Osteoblast (primary cell): Measurements from ENCODE around the gene NRP2. TPM values are rescaled to one million over a fixed set of nuclear protein-coding genes. Genes with fewer than 3 reads are reported as not detected.

Experiments
- DNase-seq: peaks from one replicate; pipeline ENCODE4 v3.0.0; 2011; ENCODE audit warnings: low spot score, mixed read lengths; ENCODE audit not compliant: insufficient read length; ENCODE audit errors: missing footprints
- H2AFZ ChIP-seq: 2 replicates; pipeline ENCODE4 v1.6.0; 2011; ENCODE audit warnings: mild to moderate bottlenecking, low read length
- H3K27ac ChIP-seq: 2 replicates; pipeline ENCODE4 v1.5.1; 2011; ENCODE audit warnings: mild to moderate bottlenecking, low read depth, low read length, moderate library complexity
- H3K27me3 ChIP-seq: 2 replicates; pipeline ENCODE4 v1.6.0; 2012; ENCODE audit warnings: mild to moderate bottlenecking, control low read depth, inconsistent platforms, low read length, moderate library complexity; ENCODE audit not compliant: insufficient read depth
- H3K36me3 ChIP-seq: 2 replicates; pipeline ENCODE4 v1.5.1; 2011; ENCODE audit warnings: mild to moderate bottlenecking, low read length, control low read depth, moderate library complexity; ENCODE audit not compliant: insufficient read depth
- H3K4me1 ChIP-seq: 2 replicates; pipeline ENCODE4 v1.5.1; 2011; ENCODE audit warnings: mild to moderate bottlenecking, low read length, control low read depth, moderate library complexity; ENCODE audit not compliant: insufficient read depth
- H3K4me2 ChIP-seq: 2 replicates; pipeline ENCODE4 v1.6.0; 2011; ENCODE audit warnings: mild to moderate bottlenecking, low read length; ENCODE audit not compliant: insufficient read depth
- H3K4me3 ChIP-seq: fragments of 200-600 bp; sonication (generic); 3 replicates; pipeline ENCODE4 v1.5.1; 2012; ENCODE audit warnings: mild to moderate bottlenecking, low read length, inconsistent platforms; ENCODE audit not compliant: insufficient read depth
- H3K79me2 ChIP-seq: 2 replicates; pipeline ENCODE4 v1.6.0; 2012; ENCODE audit warnings: mild to moderate bottlenecking, low read length, control low read depth, inconsistent platforms; ENCODE audit not compliant: insufficient read depth
- H3K9me3 ChIP-seq: 2 replicates; pipeline ENCODE4 v1.5.1; 2011; ENCODE audit warnings: low read depth, low read length, control low read depth
- H4K20me1 ChIP-seq: 2 replicates; pipeline ENCODE4 v1.6.0; 2012; ENCODE audit warnings: mild to moderate bottlenecking, low read length, control low read depth; ENCODE audit not compliant: insufficient read depth
- CTCF ChIP-seq: IDR thresholded peaks from 2 replicates; pipeline ENCODE4 v1.5.1; 2011; ENCODE audit warnings: mild to moderate bottlenecking, low read depth, low read length, moderate library complexity; ENCODE audit errors: extremely low read depth
- total RNA-seq: library from RNA; depleted of rRNA; stranded (reverse); fragments of >200 nt; gene quantifications from 2 replicates; pipeline ENCODE4 v1.2.3, GENCODE V29; 2012

NRP2 gene
- total RNA-seq, 1 donor: 183 TPM

GRCh38 chr2:205845446-205845845 lies 163.1 kb downstream of the NRP2 start:
- no peak overlapping the region for H3K27ac ChIP-seq
- H3K79me2 ChIP-seq: no peaks in the 10 kb centered on the region
- H2AFZ ChIP-seq: no peak overlapping the region
- no peak overlapping the region for H3K4me3 ChIP-seq
- H3K27me3 ChIP-seq: peaks cover 8% of the 10 kb centered on the region
- no peaks in the 10 kb centered on the region for H3K36me3 ChIP-seq
- no peaks in the 10 kb centered on the region for H3K4me1 ChIP-seq
- DNase-seq: no peak
- H3K4me2 ChIP-seq: no peak overlapping the region
- no peak for TF ChIP-seq CTCF
- H3K9me3 ChIP-seq: no peaks in the 10 kb centered on the region
- H4K20me1 ChIP-seq: no peaks in the 10 kb centered on the region
